GM18858 (cell line): Measurements from ENCODE around the gene SLC39A1.
"Not testable (repeated sequence)": the region's sequence is repeated elsewhere in the genome, so short reads cannot be mapped to it uniquely, and the experiment has no call there.

Source experiments
- ATAC-seq: cut with Tn5 transposase; IDR thresholded peaks from one replicate; pipeline ENCODE4 v1.9.1; 2021; ENCODE audit not compliant: unreplicated experiment

The SLC39A1 gene, protein sequence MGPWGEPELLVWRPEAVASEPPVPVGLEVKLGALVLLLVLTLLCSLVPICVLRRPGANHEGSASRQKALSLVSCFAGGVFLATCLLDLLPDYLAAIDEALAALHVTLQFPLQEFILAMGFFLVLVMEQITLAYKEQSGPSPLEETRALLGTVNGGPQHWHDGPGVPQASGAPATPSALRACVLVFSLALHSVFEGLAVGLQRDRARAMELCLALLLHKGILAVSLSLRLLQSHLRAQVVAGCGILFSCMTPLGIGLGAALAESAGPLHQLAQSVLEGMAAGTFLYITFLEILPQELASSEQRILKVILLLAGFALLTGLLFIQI

DNA sequence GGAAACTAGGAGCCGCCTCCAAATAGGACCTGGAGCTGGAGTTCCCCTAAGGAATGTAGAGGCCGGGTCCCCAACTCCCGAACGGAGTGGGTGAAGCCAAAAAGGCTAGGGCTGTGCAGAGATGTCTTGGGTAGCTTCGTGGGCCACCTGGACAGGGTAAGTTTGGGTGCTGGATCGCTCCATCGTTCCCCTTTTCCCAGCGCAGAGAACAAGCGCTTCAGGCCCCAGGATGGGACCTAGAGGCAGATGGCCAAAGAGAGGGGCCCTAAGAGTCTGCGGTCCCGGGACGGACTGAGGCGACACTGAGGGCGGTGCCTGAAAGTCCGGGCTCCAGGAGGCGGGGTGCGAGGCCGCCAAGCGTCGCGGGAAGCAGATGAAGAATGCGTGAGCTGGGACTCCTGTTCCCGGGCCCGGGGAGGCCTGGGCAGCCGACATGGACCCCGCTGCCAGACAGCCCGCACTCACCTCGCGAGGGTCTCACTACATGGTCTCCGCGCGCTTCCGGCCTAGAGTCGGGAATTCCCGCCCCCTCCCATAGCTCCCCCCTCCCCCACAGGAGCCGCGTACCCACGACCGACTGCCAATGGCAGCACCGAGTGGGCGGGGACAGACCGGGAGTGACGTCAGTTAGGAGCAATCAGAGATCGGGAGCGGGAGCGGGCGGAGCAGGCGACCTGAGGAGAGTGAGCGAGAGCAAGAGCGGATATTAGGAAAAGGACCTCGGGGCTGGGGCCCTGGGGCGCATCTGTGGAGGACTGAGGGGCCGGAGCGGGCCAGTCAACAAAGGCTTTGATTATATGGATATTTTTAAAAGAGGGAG, at the start of gene SLC39A1:
TSS of gene SLC39A1 (minus strand) at position 508 of the 820 bp plus-strand sequence. CDS start 822 bp downstream, outside the sequence.
- ATAC-seq, result peak; percentile 32

DNA sequence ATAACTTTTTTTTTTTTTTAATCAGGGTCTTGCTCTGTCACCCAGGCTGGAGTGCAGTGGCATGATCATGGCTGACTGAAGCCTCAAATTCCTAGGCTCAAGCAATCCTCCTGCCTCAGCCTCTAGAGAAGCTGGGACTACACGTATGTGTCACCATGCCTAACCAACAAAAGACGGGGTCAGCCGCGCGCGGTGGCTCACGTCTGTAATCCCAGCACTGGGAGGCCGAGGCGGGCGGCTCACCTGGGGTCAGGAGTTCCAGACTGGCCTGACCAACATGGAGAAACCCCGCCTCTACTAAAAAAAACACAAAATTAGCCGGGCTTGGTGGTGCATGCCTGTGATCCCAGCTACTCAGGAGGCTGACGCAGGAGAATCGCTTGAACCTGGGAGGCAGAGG, 49.2 kb upstream of the SLC39A1 start:
- ATAC-seq, result not testable (repeated sequence)

DNA sequence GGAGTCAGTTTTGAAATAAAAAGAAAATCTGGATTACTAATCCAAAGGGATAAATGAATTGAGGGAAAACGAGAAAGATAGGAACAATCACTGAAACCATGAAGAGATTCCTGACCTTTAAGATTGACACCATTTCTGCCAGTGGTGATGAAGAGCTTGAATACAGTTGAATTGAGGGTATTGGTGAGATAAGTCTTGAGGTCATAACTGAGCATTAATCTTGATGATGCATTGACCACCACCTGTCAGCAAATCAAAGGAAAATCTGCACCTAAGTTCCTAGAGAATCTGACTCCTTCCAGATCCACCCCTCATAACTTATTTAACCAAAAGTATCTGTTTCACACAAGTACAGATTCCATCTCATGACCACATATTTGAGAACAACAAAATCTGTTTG, 48.8 kb upstream of the SLC39A1 start:
- no peak for ATAC-seq

DNA sequence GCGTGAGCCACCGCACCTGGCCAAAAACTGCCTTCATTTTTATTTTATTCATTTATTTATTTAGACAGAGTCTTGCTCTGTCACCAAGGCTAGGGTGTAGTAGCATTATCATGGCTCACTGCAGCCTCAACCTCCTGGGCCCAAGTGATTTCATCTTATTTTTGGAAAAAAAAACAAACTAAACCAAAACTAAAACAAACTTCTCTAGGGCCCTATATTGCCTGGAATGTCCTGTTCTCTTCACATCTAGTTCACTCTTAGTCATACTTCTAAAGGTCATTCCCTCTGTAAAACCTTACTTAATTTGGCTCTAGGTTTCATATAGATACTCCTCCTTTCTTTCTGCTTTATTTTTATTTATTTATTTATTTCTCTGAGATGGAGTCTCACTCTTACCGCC, 42.8 kb upstream of the SLC39A1 start:
- ATAC-seq, result no peak

DNA sequence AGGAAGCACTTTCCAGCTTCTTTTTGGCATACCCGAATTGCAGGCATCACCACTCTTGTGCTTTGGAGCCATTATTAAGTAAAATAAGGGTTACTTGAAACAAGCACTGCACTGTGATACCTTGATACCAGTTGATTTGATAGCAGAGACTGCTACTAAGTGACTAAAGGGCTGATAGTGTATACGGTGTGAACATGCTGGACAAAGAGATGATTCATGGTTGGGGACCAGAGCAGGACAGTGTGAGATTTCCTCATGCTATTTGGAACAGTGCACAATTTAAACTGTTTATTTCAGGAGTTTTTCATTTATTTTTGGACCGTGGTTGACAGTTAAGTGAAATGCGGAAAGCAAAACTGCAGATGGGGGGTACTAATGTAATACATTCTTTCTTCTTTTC, 37.1 kb upstream of the SLC39A1 start:
- no peak for ATAC-seq

DNA sequence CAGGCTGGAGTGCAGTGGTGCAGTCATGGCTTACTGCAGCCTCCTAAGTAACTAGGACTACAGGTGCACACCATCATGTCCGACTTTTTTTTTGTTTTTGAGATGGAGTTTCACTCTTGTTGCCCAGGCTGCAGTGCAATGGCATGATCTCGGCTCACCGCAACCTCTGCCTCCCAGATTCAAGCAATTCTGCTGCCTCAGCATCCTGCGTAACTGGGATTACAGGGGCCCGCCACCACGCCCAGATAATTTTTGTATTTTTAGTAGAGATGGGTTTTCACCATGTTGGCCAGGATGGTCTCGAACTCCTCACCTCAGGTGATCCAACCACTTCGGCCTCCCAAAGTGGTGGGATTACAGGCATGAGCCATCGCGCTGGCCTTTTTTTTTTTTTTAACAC, 33.5 kb upstream of the SLC39A1 start:
- ATAC-seq, result not testable (repeated sequence)

DNA sequence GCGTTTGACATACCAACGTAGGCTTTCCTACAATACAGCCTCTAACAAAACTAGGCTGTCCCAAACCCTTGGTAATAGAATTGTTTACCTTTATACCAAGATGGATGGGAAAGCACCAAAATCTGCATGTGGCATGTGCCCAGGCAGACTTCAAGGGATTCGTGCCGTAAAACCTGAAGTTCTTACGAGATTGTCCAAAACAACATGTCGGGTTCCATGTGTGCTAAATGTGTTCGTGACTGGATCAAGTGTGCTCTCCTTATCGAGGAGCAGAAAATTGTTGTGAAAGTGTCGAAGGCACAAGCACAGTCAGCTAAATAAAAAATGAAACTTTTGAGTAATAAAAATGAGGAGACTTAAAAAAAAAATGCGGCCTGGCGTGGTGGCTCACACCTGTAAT, 32.3 kb upstream of the SLC39A1 start:
- ATAC-seq, result no peak

DNA sequence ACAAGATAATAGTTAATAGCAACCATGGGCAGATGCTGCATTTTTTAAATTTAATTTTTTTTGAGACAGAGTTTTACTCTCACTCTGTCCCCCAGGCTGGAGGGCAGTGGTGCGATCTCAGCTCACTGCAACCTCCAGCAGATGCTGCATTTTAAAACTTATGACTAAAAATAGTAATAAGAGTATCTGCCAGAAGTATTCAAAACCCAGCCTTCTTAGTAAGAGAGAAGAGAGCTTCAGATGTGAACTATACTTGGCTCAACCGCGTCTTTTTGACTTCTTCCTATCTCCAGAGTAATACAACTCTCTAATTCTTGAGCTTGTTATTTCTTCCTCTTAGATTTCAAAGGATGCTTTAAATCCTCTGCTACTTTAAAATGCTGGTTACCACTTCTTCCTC, 31.9 kb upstream of the SLC39A1 start:
- ATAC-seq, result no peak

DNA sequence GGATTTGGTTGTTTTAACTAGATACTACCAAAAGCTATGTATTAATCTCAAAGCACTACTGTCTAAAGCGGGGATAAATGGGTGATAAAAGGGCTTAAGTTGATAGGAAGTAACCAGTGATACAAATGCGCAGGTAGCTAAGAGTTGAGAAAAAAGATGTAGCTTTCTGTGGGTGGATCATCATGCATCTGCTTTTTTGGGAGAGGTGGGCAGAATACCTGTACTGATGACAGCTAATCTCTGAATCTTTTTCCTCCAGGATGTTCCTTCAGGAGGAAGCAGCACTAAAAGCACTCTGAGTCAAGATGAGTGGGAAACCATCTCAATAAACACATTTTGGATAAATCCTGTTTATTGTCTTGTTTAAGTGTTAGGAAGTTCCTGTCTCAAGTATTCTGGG, 28.5 kb upstream of the SLC39A1 start:
- ATAC-seq, result no peak

DNA sequence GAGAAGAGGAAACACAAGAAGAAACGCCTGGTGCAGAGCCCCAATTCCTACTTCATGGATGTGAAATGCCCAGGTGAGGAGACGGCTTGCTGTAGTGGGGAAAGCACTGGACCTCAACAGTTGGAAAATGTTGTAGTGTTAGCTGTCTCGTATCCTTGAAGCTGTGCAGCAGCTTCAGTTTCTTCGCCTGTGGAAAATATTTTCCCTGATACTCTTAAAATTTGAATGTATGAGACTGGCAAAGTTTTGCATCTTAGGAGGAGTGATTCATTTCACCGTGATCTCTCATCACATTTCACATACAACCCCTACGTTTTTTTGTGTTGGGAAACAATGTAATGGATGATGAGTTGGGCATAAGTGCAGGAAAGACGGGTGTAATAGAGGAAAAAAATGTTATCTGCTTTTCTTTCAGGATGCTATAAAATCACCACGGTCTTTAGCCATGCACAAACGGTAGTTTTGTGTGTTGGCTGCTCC, 27.9 kb upstream of the SLC39A1 start:
- ATAC-seq, result no peak

DNA sequence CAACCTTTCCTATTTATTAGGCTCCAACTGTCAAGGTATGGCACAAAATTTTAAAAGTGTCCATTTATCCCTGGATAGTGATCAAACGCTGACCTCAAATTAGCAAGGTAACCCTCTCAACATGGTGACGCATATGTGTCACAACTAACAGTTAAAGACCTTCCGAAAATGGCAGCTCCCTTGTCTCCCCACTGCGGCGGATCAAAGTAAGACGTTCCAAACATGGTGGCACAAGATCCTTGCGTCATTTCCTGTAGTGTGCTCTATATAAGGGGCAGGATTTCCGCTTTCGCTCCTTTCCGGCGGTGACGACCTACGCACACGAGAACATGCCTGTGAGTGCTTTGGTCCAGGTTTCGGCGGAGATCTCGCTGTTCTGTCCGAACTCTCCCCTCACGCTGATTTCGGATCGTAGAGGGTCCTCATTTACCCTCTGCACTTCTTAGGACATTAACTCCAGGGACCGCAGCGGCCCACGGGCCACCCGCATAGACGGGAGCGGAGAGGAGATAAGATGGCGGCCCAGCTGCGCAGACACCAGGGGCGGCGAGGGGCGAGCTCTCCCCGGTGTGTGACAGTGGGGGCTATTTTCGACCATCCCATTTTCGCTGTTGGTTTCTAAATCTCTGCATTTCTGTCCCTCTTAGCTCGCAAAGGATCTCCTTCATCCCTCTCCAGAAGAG, 27.3 kb upstream of the SLC39A1 start, which contains the start of gene RPS27:
TSS of gene RPS27 (plus strand) at position 295 of the 683 bp plus-strand sequence. CDS start at position 330, 35 bp downstream.
- ATAC-seq, result peak; percentile 64

DNA sequence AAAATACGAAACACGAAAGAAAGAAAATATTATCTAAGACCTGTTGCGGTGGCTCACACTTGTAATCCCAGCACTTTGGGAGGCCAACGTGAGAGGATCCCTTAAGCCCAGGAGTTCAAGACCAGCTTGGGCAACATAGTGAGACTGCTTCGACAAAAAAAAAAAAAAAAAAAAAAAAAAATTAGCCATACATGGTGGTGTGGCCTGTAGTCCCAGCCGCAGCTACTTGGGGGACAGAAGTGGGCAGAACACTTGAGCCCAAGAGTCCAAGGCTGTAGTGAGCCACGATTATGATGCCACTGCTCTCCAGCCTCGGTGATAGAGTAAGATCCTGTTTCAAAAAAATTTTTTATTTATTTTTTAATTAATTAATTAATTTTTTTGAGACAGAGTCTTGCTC, 24.3 kb upstream of the SLC39A1 start:
- ATAC-seq, result no peak

DNA sequence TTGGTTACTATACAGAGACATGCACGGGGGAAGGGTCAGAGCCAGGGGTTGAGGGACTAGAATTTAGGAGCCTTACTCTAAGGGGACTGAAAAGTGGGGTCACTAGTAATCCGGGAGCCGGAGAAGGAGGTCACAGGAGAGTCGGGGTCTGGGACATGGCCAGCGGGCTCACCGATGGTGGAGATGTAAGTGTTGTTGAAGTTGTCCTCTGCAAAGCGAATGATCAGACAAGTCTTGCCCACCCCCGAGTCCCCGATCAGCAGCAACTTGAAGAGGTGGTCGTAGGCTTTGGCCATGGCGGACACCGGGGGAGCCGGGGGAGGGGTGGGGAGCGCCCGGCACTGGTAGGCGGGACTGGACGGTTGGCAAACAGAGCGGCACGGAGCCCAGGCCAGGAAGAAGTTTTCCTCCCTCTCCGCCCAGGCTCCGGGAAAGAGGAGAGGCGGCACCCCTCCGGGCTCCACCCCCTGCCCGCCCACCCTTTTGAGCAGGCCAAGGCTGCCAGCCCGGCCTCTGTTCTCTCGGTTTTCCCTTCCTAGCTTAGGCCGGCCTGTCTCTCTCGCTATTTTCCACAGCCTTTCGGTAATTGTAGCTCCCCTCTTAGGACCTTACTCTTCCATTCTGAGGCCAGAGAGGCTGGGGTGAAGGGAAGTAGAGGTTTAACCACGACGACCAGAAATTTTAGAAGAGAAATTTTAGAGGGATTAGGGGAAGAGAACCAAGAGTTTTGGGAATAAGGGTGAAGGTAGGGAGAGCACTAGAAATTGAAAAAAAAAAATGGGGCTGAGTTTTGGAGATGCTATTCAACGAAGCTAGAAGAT, 22.8 kb upstream of the SLC39A1 start, which contains the start of gene RAB13:
TSS of gene RAB13 (minus strand) at position 399 of the 821 bp plus-strand sequence. CDS start at position 296, 103 bp downstream.
- no peak for ATAC-seq

DNA sequence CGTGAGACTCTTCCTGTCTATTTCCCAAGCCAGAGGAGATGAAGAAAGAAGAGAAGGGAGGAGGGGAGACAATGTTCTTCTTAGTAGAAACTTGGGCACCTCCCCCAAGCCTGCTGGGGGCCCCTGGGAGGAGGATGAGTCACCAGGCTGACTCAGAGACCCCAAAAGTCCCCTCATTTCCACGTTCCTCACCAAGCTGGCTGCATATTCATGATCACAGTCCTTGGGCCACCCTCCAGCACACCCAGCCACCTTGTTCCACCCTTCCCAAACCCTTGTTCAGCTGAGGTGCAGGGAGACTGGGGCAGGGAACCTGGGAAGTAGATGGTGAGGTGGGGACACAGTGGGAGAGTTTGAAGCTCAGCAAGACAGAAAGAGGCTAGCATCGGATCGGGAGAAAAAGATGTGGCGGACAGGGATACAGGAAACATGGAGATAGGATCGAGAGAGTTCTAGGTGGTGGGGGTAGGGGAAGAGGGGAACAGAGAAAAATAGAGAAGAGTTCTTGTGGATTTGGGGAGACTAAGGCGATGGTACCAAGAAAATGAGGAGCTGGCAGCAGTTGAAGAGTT, 22.1 kb upstream of the SLC39A1 start:
- ATAC-seq, result no peak

DNA sequence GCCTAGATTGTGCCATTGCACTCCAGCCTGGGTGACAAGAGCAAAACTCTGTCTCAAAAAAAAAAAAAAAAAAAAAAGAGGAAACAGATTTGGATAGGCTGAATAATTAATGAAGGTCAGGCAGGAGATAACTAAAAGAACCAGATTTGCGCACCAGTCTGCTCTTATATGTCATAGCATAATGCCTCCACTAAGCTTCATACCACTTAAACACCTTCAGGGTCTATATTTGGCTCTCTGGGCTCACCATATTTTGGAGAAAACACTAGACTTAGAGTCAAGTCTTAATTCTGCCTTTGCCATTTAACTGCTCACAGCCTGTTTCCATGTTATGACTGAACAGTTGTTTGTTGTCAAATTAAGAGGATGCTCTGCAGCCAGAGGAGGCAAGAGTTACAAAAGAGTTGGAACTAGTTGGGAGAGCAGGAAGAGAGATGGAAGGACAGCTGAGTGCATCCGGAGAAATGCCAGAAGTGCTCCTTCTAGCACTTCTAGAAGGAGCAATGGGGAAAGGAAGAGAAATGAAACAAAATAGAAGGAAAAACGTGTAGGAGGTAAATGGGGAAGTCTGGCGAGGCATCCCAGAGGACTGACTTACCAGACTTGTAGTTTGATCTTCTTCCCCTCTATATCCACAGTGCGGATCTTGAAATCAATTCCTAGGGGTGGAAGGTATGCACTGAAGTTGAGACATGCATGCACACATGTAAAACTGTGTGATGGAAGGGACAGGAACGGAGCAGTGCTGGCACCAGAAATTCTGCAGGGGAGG, 21.0 kb upstream of the SLC39A1 start:
- no peak for ATAC-seq

DNA sequence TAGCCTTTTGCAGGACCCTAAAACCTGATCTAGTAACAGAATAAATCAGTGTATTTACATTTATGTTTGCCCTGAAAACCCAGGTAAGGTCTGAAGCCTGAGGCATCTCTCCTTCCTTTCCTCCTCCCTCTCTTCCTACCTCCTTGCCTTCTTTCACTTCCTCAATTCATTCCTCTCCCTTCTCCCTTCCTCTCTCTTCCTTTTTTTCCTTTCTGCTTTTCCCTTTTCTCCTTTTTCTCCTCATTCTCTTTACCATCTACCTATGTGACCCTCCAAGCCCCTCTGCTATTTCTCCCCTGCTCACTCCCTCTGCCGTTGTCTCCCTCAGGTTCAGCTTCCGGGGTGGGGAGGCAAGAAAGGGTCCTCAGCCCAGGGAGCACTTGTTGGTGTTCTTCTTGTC, 18.4 kb upstream of the SLC39A1 start:
- not testable (repeated sequence) for ATAC-seq

DNA sequence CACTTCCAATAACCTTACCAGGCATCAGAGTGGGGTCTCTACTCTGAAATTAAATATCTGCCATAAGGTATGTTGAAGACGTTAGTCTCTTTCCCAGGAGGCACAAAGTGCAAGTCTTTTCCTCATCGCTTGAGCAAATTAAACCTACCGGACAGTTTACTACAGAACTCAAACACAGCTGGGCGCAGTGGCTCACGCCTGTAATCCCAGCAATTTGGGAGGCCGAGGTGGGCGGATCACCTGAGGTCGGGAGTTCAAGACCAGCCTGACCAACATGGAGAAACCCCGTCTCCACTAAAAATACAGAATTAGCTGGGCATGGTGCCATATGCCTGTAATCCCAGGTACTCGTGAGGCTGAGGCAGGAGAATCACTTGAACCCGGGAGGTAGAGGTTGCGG, 15.8 kb upstream of the SLC39A1 start:
- not testable (repeated sequence) for ATAC-seq

DNA sequence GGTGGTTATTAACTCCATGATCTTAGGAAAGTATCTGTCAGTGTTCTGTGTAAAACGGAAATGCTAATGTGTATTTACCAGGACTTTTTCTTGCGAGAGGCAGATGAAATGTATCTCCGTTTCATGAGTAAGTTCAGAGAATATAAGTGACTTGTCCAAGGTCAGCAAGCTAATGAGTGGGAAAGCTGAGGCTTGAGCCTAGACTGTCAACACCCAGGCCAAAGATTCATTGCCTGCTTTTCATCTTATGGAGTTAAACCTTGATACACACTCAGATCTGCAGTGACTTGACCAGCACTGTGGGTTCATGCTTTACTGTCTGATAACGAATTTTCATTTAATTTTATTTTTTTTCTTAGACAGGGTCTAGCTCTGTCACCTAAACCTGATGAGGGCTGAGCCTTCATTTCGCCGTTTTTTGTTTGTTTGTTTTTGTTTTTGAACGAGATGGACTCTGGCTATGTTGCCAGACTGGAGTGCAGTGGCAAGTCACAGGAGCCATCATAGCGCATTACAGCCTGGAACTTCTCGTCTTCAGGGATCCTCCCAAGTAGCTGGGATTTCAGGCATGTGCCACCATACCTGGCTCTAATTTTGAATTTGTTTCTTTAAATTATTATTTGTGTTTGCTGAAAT, 15.1 kb upstream of the SLC39A1 start:
- ATAC-seq, result no peak
